A204.1 (cell line): Measurements from ENCODE around the gene HNRNPA3.
"Not testable (repeated sequence)": the region's sequence is repeated elsewhere in the genome, so short reads cannot be mapped to it uniquely, and the experiment has no call there.

ENCODE experiments used
- FAIRE-seq: peaks from 2 replicates; lab custom pipeline; 2012; peaks lifted over from hg19 to GRCh38; lab: Jason Lieb, UNC

HNRNPA3 gene

GRCh38 chr2:177234267-177234666 lies 21.7 kb downstream of the HNRNPA3 start:
- FAIRE-seq: no peak

- no peak for FAIRE-seq
These were observed 23.4 kb downstream of the HNRNPA3 start for GRCh38 chr2:177235855-177236437.

GRCh38 chr2:177237932-177238331 lies 25.3 kb downstream of the HNRNPA3 start:
- FAIRE-seq: no peak

GRCh38 chr2:177239053-177239452 lies 26.5 kb downstream of the HNRNPA3 start:
- FAIRE-seq: no peak

- FAIRE-seq: no peak
These were observed 27.5 kb downstream of the HNRNPA3 start for GRCh38 chr2:177239932-177240630.

- no peak for FAIRE-seq
These were observed 29.1 kb downstream of the HNRNPA3 start for GRCh38 chr2:177241711-177242120.

- FAIRE-seq: no peak
These were observed 29.8 kb downstream of the HNRNPA3 start for GRCh38 chr2:177242121-177242987.

GRCh38 chr2:177243073-177243472 lies 30.5 kb downstream of the HNRNPA3 start:
- no peak for FAIRE-seq

- no peak for FAIRE-seq
These were observed 30.9 kb downstream of the HNRNPA3 start for GRCh38 chr2:177243476-177243875.

- FAIRE-seq: no peak
These were observed 31.7 kb downstream of the HNRNPA3 start for GRCh38 chr2:177244244-177244771.

GRCh38 chr2:177245010-177245422 lies 32.4 kb downstream of the HNRNPA3 start:
- no peak for FAIRE-seq

- no peak for FAIRE-seq
These were observed 33.4 kb downstream of the HNRNPA3 start for GRCh38 chr2:177246000-177246399.

GRCh38 chr2:177246523-177247030 lies 34.0 kb downstream of the HNRNPA3 start:
- FAIRE-seq: not testable (repeated sequence)

- FAIRE-seq: no peak
These were observed 35.2 kb downstream of the HNRNPA3 start for GRCh38 chr2:177247693-177248262.

GRCh38 chr2:177249038-177249437 lies 36.4 kb downstream of the HNRNPA3 start:
- no peak for FAIRE-seq

- no peak for FAIRE-seq
These were observed 37.9 kb downstream of the HNRNPA3 start for GRCh38 chr2:177250461-177250860.

- FAIRE-seq: no peak
These were observed 38.6 kb downstream of the HNRNPA3 start for GRCh38 chr2:177251165-177251542.

GRCh38 chr2:177252808-177253531 lies 40.4 kb downstream of the HNRNPA3 start:
- no peak for FAIRE-seq

- no peak for FAIRE-seq
These were observed 41.1 kb downstream of the HNRNPA3 start for GRCh38 chr2:177253704-177254103.

- FAIRE-seq: no peak
These were observed 42.0 kb downstream of the HNRNPA3 start for GRCh38 chr2:177254433-177255226.

- FAIRE-seq: no peak
These were observed 42.6 kb downstream of the HNRNPA3 start for GRCh38 chr2:177255227-177255601.
